ENCODE results near the gene TXLNA. TPM values are rescaled to one million over a fixed set of nuclear protein-coding genes. Genes with fewer than 3 reads are reported as not detected.

Gene TXLNA
- total RNA-seq, 1 donor from 2014 or later, result 54.5 TPM

DNA sequence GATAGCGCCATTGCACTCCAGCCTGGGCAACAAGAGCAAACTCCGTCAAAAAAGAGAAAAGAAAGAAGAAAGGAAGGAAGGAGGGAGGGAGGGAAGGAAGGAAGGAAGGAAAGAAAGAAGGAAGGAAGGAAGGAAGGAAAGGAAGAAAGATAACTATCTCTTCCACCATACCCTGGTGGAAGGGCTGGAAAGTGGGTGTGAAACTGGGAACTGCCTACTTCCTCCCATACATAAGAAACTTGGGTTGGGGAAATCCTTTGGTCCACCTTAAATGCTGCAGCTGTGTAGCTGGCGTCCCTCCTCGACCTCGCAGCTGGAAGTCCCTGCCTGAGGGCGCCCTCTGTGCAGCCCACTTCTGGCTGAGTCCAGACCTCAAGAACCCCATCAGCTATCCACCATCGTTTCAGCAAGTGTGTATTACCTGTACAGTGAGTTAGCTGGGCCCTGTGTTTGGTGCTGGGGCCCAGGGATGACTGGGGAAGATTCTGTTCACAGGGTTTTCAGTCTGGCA, 62.9 kb downstream of the TXLNA start:
- no peak for DNase-seq (ENCODE audit: low spot score)

DNA sequence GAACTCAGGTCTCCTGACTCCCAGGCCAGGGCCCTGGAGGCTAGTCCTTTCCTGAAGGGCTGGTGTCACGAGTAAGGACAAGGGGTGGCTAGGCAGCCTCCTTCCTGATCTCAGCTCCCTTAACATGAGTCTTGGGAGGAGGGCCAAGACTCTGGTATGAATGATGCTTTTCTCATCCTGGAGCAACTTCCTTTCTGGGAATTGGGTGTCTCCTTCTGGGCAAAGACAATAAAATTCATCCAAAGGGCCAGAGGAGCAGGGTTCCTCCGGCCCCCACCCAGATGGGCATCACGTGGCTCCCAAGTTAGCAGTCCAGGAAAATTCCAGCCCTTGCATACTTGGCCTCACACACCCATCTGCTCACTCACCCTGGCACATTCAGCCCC, 67.4 kb downstream of the TXLNA start, which contains the start of gene FAM167B:
FAM167B (plus strand) TSS at position 335 of the 386 bp plus-strand sequence. CDS start 200 bp downstream, outside the sequence.
- no peak for DNase-seq (ENCODE audit: low spot score)

DNA sequence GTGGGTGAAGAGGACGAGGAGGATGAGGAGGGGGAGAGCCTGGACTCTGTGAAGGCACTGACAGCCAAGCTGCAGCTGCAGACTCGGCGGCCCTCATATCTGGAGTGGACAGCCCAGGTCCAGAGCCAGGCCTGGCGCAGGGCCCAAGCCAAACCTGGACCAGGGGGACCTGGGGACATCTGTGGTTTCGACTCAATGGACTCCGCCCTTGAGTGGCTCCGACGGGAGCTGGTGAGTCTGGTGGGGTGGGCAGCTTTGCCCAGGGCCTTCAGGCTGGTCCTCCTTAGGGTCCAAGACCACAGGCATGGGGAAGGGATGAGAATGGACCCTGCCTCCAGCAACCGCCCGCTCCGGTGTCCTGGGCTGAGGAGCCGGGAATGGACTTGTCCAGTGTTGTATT, 68.0 kb downstream of the TXLNA start:
- DNase-seq (ENCODE audit: low spot score), result no peak

Other genes starting within 250 kb of the TXLNA start
- 472 TPM for gene PTP4A2, start 241.3 kb upstream of the TXLNA start, total RNA-seq
- gene KHDRBS1, start 165.8 kb upstream of the TXLNA start, total RNA-seq, result 80.1 TPM
- 15.6 TPM for gene TMEM39B, start 106.7 kb upstream of the TXLNA start, total RNA-seq
- 73.7 TPM for gene KPNA6, start 71.6 kb upstream of the TXLNA start, total RNA-seq
- 3.5 TPM for gene CCDC28B, start 20.9 kb downstream of the TXLNA start, total RNA-seq
- 0.67 TPM for gene IQCC, start 26.0 kb downstream of the TXLNA start, total RNA-seq
- gene DCDC2B, start 29.4 kb downstream of the TXLNA start, total RNA-seq, result not detected
- gene TMEM234, start 42.7 kb downstream of the TXLNA start, total RNA-seq, result 18.4 TPM
- gene EIF3I, start 42.7 kb downstream of the TXLNA start, total RNA-seq, result 160 TPM
- gene FAM167B, start 67.5 kb downstream of the TXLNA start, total RNA-seq, result 7.5 TPM
- gene LCK, start 71.6 kb downstream of the TXLNA start, total RNA-seq, result 1.8 TPM
- 32.3 TPM for gene HDAC1, start 112.4 kb downstream of the TXLNA start, total RNA-seq
- gene MARCKSL1, start 156.6 kb downstream of the TXLNA start, total RNA-seq, result 51.8 TPM
- gene FAM229A, start 182.8 kb downstream of the TXLNA start, total RNA-seq, result 6.2 TPM
- 1.2 TPM for gene TSSK3, start 182.9 kb downstream of the TXLNA start, total RNA-seq
- 63.2 TPM for gene BSDC1, start 214.8 kb downstream of the TXLNA start, total RNA-seq